Bronchial epithelial cell (primary cell): ENCODE results near the gene DISC1. TPM values are rescaled to one million over a fixed set of nuclear protein-coding genes. Genes with fewer than 3 reads are reported as not detected.
"Not testable (repeated sequence)": the region's sequence is repeated elsewhere in the genome, so short reads cannot be mapped to it uniquely, and the experiment has no call there.

ENCODE experiments used
- DNase-seq: peaks from one replicate; pipeline ENCODE4 v3.0.0-alpha.2; 2010; ENCODE audit warnings: low read depth
- FAIRE-seq: peaks from 2 replicates; lab custom pipeline; 2011; peaks lifted over from hg19 to GRCh38; lab: Jason Lieb, UNC
- H3K27me3 ChIP-seq: 2 replicates; pipeline ENCODE4 v1.5.1; 2011; ENCODE audit warnings: low read length; ENCODE audit not compliant: control insufficient read depth, insufficient read depth
- H3K36me3 ChIP-seq: 2 replicates; pipeline ENCODE4 v1.5.1; 2011; ENCODE audit warnings: low read length; ENCODE audit not compliant: control insufficient read depth, insufficient read depth
- H3K4me3 ChIP-seq: 2 replicates; pipeline ENCODE4 v1.5.1; 2011; ENCODE audit warnings: mild to moderate bottlenecking, low read depth, low read length, control low read depth
- total RNA-seq: library from RNA; depleted of rRNA; stranded (reverse); fragments of >200 nt; gene quantifications from 2 replicates; pipeline ENCODE4 v1.2.1, GENCODE V29; 2014
- TF ChIP-seq, protein P1 (sequence below): IDR thresholded peaks from 2 replicates; pipeline ENCODE4 v1.5.1; 2011; ENCODE audit warnings: mild to moderate bottlenecking, moderate library complexity, low read length, control low read depth, inconsistent platforms; ENCODE audit not compliant: insufficient read depth, severe bottlenecking

Gene DISC1
- total RNA-seq, 1 donor from 2014 or later = 0.79 TPM

DNA sequence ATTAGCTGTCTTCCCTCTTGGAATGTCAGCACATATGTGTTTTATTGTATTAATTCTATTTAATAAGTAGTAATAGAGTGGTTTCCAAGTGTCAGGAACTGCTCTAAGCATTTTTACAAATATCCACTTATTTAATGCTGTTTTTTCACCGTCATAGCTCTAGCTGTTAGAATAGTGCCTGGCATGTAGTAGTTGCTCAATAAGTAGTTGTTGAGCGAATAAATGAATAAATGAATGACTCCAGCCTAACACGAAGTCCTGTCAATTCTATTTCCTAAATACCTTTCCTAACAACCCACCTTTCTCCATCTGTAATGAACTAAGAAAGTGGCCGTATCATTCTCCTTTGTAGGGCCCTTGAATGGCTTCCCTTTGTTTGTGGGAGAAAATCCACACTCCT is 312.5 kb downstream of the DISC1 start:
- peaks cover 10% of the 10 kb centered on the region for H3K27me3 ChIP-seq
- FAIRE-seq (no peak), DNase-seq (no peak)
- no peaks in the 10 kb centered on the region for H3K36me3 ChIP-seq
- H3K4me3 ChIP-seq = no peak overlapping the region
- TF ChIP-seq, protein P1, sequence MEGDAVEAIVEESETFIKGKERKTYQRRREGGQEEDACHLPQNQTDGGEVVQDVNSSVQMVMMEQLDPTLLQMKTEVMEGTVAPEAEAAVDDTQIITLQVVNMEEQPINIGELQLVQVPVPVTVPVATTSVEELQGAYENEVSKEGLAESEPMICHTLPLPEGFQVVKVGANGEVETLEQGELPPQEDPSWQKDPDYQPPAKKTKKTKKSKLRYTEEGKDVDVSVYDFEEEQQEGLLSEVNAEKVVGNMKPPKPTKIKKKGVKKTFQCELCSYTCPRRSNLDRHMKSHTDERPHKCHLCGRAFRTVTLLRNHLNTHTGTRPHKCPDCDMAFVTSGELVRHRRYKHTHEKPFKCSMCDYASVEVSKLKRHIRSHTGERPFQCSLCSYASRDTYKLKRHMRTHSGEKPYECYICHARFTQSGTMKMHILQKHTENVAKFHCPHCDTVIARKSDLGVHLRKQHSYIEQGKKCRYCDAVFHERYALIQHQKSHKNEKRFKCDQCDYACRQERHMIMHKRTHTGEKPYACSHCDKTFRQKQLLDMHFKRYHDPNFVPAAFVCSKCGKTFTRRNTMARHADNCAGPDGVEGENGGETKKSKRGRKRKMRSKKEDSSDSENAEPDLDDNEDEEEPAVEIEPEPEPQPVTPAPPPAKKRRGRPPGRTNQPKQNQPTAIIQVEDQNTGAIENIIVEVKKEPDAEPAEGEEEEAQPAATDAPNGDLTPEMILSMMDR = no peak

DNA sequence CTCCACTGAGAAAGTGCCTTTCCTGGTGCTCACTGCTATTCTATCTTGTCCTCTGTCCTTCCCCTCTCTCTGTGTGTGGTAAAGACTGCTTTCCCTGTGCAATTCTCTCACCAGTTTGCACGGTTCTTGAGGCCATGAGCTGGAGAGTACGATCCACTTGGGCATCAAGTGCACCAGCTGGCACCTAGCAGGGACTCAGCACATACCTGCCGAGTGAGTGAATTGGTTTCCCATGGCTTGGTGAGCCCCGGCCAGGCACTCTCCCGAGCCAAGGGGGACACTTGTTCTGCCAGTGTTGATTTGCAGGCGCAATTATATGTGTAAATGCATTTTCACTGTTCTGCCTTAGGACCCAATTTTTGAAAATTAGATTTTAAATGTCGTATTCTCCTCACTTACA is 313.5 kb downstream of the DISC1 start:
- FAIRE-seq = no peak
- TF ChIP-seq, protein P1 = no peak
- no peak overlapping the region for H3K4me3 ChIP-seq
- H3K36me3 ChIP-seq = no peaks in the 10 kb centered on the region
- DNase-seq = no peak
- H3K27me3 ChIP-seq = peaks cover 10% of the 10 kb centered on the region

DNA sequence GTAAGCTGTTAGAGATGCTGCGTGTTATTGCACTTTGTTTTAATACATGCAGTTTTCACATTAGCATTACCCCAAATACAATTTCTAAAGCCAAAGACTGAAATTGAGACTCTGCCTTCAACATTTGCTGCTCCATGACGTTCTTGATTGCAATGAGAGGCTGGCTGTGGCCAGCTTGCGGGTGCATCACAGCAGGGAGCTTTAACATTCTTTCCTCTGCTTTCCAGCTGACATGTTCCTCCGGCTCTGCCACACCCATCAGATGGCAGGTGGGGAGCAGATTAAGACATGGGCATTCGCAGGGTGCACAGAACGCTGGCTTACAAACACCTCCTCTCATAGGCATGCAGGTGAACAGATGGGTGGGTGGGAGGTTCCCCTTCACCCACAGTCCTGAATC is 314.1 kb downstream of the DISC1 start:
- no peak overlapping the region for H3K4me3 ChIP-seq
- no peaks in the 10 kb centered on the region for H3K36me3 ChIP-seq
- TF ChIP-seq, protein P1 = no peak
- no peak for DNase-seq
- no peak for FAIRE-seq
- peaks cover 10% of the 10 kb centered on the region for H3K27me3 ChIP-seq

DNA sequence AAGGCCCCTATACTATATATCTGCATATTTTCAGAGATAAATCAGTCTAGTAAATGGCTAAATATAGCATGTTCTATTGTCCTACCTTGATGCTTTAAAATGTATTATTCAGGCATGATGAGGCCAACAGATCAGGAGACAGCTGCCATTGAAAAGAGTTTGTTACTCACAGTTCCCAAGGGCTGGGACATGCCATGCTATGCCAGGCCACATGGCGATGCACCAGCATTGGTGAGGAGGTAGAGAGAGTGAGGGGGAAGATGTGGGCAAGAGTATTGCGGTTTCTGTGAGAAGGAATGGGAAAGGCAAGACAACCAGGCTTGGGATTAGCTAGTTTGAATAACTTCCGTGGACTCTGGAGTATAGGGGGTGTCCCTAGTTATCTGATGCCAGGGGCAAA is 316.5 kb downstream of the DISC1 start:
- Histone ChIP-seq H3K36me3 (no peaks in the 10 kb centered on the region), H3K27me3 (peaks cover 4% of the 10 kb centered on the region), H3K4me3 (no peak overlapping the region)
- TF ChIP-seq, protein P1 = no peak
- FAIRE-seq (no peak), DNase-seq (no peak)

DNA sequence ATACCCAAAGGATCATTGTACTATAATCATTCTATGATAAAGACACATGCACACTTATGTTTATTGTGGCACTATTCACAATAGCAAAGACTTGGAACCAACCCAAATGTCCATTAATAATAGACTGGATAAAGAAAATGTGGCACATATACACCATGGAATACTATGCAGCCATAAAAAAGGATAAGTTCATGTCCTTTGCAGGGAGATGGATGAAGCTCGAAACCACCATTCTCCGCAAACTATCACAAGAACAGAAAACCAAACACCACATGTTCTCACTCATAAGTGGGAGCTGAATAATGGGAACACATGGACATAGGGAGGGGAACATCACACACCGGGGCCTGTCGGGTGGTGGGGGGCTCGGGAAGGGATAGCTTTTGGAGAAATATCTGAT is 321.5 kb downstream of the DISC1 start:
- not testable (repeated sequence) for FAIRE-seq, DNase-seq, H3K36me3 ChIP-seq, H3K27me3 ChIP-seq, H3K4me3 ChIP-seq

DNA sequence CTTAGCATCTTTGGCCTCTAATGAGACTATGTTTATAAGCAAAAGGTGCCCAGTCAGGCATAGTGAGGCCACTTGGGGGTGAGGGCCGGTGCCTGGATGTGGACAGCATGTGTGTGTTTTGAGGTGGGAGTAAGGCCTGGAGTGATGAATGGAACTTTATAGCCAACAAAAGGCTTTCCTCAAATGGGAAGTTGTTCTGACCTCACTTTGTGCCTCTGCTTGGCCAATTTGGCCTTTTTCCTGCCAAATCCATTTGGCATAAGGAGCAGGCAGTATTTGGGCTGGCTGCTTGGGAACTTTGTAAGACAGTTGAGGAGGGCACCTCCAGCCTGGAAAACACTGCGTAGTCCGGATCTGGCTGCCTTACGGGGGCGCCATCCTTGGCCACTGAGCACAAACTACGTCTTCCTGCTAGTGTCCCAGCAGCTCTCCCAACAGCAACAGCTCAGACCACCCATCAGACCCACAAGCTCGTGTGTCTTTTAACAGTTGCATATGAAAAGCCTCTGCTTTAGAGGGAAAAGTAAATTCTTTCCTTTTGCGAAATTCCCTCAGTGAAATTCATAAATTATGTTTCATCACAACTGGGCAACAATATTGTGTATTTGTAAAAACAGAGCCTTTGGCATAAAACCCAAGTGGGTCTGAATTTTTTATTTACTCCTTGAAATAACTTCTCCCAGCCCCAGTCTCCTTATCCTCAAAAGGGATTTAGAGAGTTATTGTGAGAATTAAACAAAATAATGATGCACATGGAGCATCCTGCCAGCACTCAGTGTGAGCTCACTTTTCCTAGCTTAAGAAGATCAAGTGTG is 322.9 kb downstream of the DISC1 start:
- Histone ChIP-seq H3K36me3 (no peaks in the 10 kb centered on the region), H3K4me3 (no peak overlapping the region), H3K27me3 (no peaks in the 10 kb centered on the region)
- FAIRE-seq = no peak
- DNase-seq = no peak
- TF ChIP-seq, protein P1 = no peak
